Body of pancreas (tissue), 4 donors: ENCODE measurements around the gene COG2. TPM values are rescaled to one million over a fixed set of nuclear protein-coding genes. Genes with fewer than 3 reads are reported as not detected.
"Not testable (repeated sequence)": the region's sequence is repeated elsewhere in the genome, so short reads cannot be mapped to it uniquely, and the experiment has no call there.

Source experiments
- ATAC-seq: fragments of 150-250 bp; one replicate; pipeline ENCODE4 v1.9.1; 2016
- DNase-seq, 4 donors: peaks; one replicate each; pipeline ENCODE4 v3.0.0-alpha.2; 2019
- H3K27ac ChIP-seq, 4 donors: fragments of 200-600 bp; sonication (generic); 1 replicate in 3 of 4; 2 replicates in 1 of 4; pipeline versions ENCODE4 v1.5.1 to v1.6.1; 2016 to 2019; ENCODE audit warnings: mild to moderate bottlenecking in 1 of 4, mixed read lengths in 1 of 4, moderate library complexity in 1 of 4
- H3K27me3 ChIP-seq, 2 donors: fragments of 200-600 bp; sonication (generic); one replicate each; pipeline ENCODE4 v1.6.0; 2016; ENCODE audit warnings: mild to moderate bottlenecking in 1 of 2
- H3K36me3 ChIP-seq, 2 donors: fragments of 200-600 bp; sonication (generic); replicated peaks in 1 of 2; 2 replicates each; pipeline ENCODE4 v1.5.1; 2016; ENCODE audit warnings: low read depth in 2 of 2; ENCODE audit not compliant: insufficient read depth in 1 of 2
- H3K4me1 ChIP-seq: fragments of 200-600 bp; sonication (generic); one replicate; pipeline ENCODE4 v1.6.0; 2016
- H3K4me3 ChIP-seq, 2 donors: fragments of 200-600 bp; sonication (generic); 1 replicate in 1 of 2; 2 replicates in 1 of 2; pipeline ENCODE4 v1.5.1; 2016 to 2019
- H3K9me3 ChIP-seq, 3 donors: fragments of 200-600 bp; sonication (generic); 1 replicate in 2 of 3; 2 replicates in 1 of 3; pipeline ENCODE4 v1.5.1; 2016
- POLR2A ChIP-seq, 3 donors: fragments of 450-650 bp; IDR thresholded peaks; one replicate each; pipeline ENCODE4 v1.6.1; 2016; ENCODE audit warnings: antibody characterized with exemption in 3 of 3, mild to moderate bottlenecking in 2 of 3
- WGBS, 2 donors: methylation state at CpG; one replicate each; pipeline ENCODE4 v1.1.5; 2017; 5-methylcytosine and 5-hydroxymethylcytosine counted together
- intact Hi-C: fragments of 100-400 bp; cut with DNase I; formaldehyde crosslinking; loops from one replicate; pipeline ENCODE4 v1.15.1; 2023
- total RNA-seq, 2 donors: library from RNA; depleted of rRNA; stranded (reverse); fragments of >200 nt; gene quantifications; one replicate each; pipeline ENCODE4 v1.1.0, GENCODE V29; 2016
- TF ChIP-seq, protein P1 (sequence below), 7 experiments: fragments of 450-650 bp in 4 of 7; fragments of 200-600 bp in 3 of 7; sonication (generic) in 3 of 7; IDR thresholded peaks; one replicate each; pipeline ENCODE4 v1.5.1; 2016 to 2019; ENCODE audit warnings: antibody characterized with exemption in 7 of 7

Gene COG2
- total RNA-seq, 2 donors from 2014 or later = 13.7 to 26.0 TPM

DNA sequence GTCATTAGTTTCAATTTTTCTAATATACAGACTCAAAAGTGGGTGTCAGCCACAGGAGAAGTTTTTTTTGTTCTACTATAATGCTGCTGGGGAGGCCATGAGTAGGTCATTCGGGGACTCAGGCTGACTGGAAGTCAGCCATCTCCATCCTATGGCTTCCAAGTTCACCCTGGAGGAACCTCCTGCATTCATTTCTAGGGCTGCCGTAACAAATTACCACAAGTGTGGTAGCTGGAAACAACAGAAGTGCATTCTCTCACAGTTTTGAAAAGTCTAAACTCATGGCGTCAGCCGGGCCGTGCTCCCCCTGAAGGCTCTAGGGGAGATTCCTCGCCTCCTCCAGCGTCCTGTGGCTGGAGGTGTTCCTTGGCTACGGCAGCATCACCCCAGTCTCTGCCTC lies 53.9 kb downstream of the COG2 start:
- Histone ChIP-seq H3K27ac (no peak overlapping the region), H3K36me3 (peaks cover 8 to 12% of the 10 kb centered on the region in 2 donors), H3K4me1 (no peaks in the 10 kb centered on the region), H3K27me3 (no peaks in the 10 kb centered on the region), H3K4me3 (no peak overlapping the region), H3K9me3 (no peaks in the 10 kb centered on the region)
- 79 to 84% methylated on average over 8 of the region's 8 CpGs for WGBS, 2 donors
- no peak for TF ChIP-seq POLR2A (IDR thresholded peaks at IDR 0.05)
- TF ChIP-seq, protein P1, sequence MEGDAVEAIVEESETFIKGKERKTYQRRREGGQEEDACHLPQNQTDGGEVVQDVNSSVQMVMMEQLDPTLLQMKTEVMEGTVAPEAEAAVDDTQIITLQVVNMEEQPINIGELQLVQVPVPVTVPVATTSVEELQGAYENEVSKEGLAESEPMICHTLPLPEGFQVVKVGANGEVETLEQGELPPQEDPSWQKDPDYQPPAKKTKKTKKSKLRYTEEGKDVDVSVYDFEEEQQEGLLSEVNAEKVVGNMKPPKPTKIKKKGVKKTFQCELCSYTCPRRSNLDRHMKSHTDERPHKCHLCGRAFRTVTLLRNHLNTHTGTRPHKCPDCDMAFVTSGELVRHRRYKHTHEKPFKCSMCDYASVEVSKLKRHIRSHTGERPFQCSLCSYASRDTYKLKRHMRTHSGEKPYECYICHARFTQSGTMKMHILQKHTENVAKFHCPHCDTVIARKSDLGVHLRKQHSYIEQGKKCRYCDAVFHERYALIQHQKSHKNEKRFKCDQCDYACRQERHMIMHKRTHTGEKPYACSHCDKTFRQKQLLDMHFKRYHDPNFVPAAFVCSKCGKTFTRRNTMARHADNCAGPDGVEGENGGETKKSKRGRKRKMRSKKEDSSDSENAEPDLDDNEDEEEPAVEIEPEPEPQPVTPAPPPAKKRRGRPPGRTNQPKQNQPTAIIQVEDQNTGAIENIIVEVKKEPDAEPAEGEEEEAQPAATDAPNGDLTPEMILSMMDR (IDR thresholded peaks at IDR 0.05) = no peak
- intact Hi-C loops = no loop called here
- DNase-seq (no peak), ATAC-seq (no peak)

DNA sequence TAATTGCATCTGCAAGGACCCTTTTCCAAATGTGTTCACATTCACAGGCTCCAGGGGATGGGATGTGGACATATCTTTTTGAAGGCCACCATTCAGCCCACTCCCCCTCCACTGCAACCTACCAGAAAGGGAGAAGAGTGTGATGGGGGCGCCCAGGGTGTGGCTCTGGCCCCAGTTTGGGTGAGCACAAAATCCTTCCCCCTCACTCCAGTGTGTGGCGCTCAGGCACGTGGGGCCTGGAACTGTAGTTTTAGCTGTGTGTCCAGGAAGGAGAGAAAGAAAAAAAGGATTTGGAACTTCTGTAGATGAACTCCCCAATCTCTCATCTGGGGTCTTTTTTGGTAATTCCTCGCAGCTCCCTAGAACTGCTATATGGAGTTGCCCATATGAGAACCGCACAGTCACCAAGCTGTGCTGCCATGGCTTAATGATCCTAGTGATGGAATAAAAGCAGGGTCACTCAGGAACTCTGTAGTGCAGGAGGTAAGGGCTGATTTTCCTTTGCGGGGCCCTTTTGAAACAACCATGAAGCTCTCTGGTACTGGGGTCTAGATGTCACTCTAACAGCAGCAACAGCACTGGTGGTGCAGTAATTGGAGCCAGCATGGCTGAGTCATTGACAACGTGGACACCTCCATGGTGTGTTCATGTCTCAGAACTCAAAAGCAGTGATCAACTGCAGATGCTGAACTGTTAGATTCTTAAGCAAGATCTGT lies 54.6 kb downstream of the COG2 start:
- ATAC-seq (no peak), DNase-seq (no peak)
- no peaks in the 10 kb centered on the region for H3K4me1 ChIP-seq
- H3K27me3 ChIP-seq = no peaks in the 10 kb centered on the region
- H3K27ac ChIP-seq = no peak overlapping the region
- H3K4me3 ChIP-seq = no peak overlapping the region
- 72 to 76% methylated on average over 5 to 7 of the region's 7 CpGs for WGBS, 2 donors
- H3K36me3 ChIP-seq = peaks cover 6 to 8% of the 10 kb centered on the region in 2 donors
- intact Hi-C loops = no loop called here
- H3K9me3 ChIP-seq = no peaks in the 10 kb centered on the region
- TF ChIP-seq, protein P1 (IDR thresholded peaks at IDR 0.05) = no peak
- TF ChIP-seq POLR2A (IDR thresholded peaks at IDR 0.05) = no peak

DNA sequence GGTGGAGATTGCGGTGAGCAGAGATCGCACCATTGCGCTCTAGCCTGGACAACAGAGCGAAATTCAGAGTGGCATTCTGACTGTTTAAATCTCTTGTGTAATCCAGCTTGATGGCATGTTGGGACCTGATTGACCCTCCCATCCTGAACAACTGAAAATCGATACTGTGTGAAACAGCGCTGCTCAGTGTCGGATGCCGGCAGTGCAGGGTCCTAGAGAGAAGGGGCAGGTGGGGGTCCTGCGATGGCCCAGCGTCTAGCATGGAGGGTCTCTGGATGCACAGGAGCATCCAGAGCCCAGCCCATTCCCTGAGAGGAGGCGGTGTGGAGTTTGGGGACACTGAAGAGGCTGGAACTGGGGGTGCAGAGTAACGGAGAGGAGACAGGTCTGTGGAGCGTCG lies 55.8 kb downstream of the COG2 start:
- no peaks in the 10 kb centered on the region for H3K4me1 ChIP-seq
- intact Hi-C loops = no loop called here
- ATAC-seq = no peak
- H3K27ac ChIP-seq = no peak overlapping the region
- peaks cover 3 to 4% of the 10 kb centered on the region in 2 donors for H3K36me3 ChIP-seq
- no peaks in the 10 kb centered on the region for H3K9me3 ChIP-seq
- WGBS, 2 donors = 87 to 92% methylated on average over 12 to 14 of the region's 14 CpGs
- H3K27me3 ChIP-seq = no peaks in the 10 kb centered on the region
- H3K4me3 ChIP-seq = no peak overlapping the region
- no peak for DNase-seq
- no peak for TF ChIP-seq POLR2A (IDR thresholded peaks at IDR 0.05)
- TF ChIP-seq, protein P1 (IDR thresholded peaks at IDR 0.05) = no peak

DNA sequence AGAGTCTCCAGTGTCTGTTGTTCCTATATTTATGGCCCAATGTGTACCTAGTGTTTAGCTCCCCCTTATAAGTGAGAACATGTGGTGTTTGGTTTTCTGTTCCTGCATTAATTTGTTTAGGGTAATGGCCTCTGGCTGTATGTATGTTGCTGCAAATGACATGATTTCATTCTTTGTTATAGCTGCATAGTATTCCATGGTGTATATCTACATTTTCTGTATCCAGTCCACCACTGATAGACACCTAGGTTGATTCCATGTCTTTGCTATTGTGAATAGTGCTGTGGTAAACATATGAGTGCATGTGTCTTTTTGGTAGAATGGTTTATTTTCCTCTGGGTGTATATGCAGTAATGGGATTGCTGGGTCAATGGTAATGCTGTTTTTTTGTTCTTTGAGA lies 56.7 kb downstream of the COG2 start:
- H3K9me3 ChIP-seq, H3K27me3 ChIP-seq, DNase-seq, H3K27ac ChIP-seq, intact Hi-C loops, H3K4me1 ChIP-seq, H3K36me3 ChIP-seq, ATAC-seq, H3K4me3 ChIP-seq: not testable (repeated sequence)

DNA sequence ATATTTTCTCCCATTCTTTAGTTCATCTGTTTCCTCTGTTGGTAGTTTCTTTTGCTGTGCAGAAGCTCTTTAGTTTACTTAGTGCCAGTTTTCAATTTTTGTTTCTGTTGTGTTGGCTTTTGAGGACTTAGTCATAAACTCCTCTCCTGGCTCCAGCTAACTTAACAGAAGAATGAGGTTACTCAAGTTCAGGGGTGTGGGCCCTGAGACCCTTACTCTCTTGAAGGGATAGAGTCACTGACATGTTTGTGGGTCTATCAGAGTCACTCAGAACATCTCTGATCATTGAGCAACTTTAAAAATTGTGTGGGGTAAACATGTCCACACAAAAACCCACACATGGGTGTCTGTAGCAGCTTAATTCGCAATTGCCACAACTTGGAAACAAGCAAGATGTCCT lies 57.4 kb downstream of the COG2 start:
- WGBS, 2 donors = 86 to 97% methylated on average over 1 of the region's 1 CpG
- no peaks in the 10 kb centered on the region for H3K36me3 ChIP-seq
- no peak for TF ChIP-seq POLR2A (IDR thresholded peaks at IDR 0.05)
- TF ChIP-seq, protein P1 (IDR thresholded peaks at IDR 0.05) = no peak
- intact Hi-C loops = no loop called here
- no peaks in the 10 kb centered on the region for H3K27me3 ChIP-seq
- H3K4me3 ChIP-seq = no peak overlapping the region
- DNase-seq (no peak), ATAC-seq (no peak)
- no peak overlapping the region for H3K27ac ChIP-seq
- no peaks in the 10 kb centered on the region for H3K4me1 ChIP-seq
- H3K9me3 ChIP-seq = no peaks in the 10 kb centered on the region
